MG63 (cell line): Measurements from ENCODE around the gene IPO7. TPM values are rescaled to one million over a fixed set of nuclear protein-coding genes. Genes with fewer than 3 reads are reported as not detected.

ENCODE experiments used
- DNase-seq: peaks from one replicate; pipeline ENCODE4 v3.0.0-alpha.2; 2020
- H3K27me3 ChIP-seq: fragments of 250-450 bp; sonication (Bioruptor Pico); 2 replicates; pipeline ENCODE4 v1.5.1; 2020; ENCODE audit warnings: mild to moderate bottlenecking, moderate library complexity
- H3K36me3 ChIP-seq: fragments of 250-450 bp; sonication (Bioruptor Pico); 2 replicates; pipeline ENCODE4 v1.5.1; 2020; ENCODE audit warnings: mild to moderate bottlenecking, moderate library complexity
- H3K4me3 ChIP-seq: fragments of 250-450 bp; sonication (Bioruptor Pico); 2 replicates; pipeline ENCODE4 v1.5.1; 2020; ENCODE audit warnings: mild to moderate bottlenecking, moderate library complexity
- H3K9me3 ChIP-seq: fragments of 250-450 bp; sonication (Bioruptor Pico); 2 replicates; pipeline ENCODE4 v1.5.1; 2020; ENCODE audit warnings: mild to moderate bottlenecking, moderate library complexity
- total RNA-seq: library from RNA; depleted of rRNA; stranded (reverse); fragments of >200 nt; shearing (Covaris generic); gene quantifications from 2 replicates; pipeline ENCODE4 v1.2.3, GENCODE V29; 2014; ENCODE audit warnings: low replicate concordance; rRNA removed

The IPO7 gene
- total RNA-seq, 1 experiment from 2014 or later = 115 TPM

DNA sequence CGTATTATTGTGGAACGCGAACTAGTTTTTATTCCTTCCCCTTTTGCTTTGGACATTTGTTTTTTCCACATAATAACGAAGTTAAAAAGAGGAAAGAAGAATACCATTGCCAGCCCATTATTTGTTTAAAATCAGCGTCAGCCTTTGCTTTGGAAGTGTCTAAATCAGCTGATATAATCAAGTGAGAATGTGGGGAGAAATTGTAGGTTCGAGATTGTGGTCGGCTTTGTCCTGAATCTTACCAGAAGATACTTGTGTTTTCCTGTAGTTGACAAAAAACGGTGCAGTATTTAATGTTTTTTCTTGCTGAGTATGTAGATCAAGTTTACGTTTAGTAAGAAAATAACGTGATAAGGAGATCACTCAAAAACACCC, 77.3 kb downstream of the IPO7 start:
- Histone ChIP-seq H3K27me3 (no peaks in the 10 kb centered on the region), H3K9me3 (no peaks in the 10 kb centered on the region), H3K4me3 (peak overlapping the region; percentile 63), H3K36me3 (peaks cover 8% of the 10 kb centered on the region)
- no peak for DNase-seq

DNA sequence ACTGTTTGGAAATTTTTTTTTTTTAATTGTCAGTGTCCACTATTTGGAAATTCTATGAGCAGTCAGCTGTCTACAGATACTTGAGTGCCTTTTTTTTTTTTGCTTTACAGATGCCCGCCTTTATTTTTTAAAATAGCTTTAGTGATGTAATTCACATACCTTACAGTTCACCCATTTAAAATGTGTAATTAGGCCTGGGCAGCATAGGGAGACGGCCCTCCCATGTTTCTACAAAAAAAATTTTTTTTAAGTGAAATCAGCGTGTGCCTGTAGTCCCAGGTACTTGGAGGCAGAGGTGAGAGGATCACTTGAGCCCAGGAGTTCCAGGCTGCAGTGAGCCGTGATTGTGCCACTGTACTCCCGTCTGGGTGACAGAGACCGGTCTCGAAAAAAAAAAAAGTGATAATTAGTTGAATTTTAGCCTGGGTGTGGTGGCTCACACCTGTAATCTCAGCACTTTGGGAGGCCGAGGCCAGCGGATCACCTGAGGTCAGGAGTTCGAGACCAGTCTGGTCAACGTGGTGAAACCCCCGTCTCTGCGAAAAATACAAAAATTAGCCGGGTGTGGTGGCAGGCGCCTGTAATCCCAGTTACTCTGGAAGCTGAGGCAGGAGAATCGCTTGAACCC, 77.8 kb downstream of the IPO7 start:
- Histone ChIP-seq H3K4me3 (peak overlapping the region; percentile 63), H3K27me3 (no peaks in the 10 kb centered on the region), H3K36me3 (peaks cover 8% of the 10 kb centered on the region), H3K9me3 (no peaks in the 10 kb centered on the region)
- DNase-seq = no peak

DNA sequence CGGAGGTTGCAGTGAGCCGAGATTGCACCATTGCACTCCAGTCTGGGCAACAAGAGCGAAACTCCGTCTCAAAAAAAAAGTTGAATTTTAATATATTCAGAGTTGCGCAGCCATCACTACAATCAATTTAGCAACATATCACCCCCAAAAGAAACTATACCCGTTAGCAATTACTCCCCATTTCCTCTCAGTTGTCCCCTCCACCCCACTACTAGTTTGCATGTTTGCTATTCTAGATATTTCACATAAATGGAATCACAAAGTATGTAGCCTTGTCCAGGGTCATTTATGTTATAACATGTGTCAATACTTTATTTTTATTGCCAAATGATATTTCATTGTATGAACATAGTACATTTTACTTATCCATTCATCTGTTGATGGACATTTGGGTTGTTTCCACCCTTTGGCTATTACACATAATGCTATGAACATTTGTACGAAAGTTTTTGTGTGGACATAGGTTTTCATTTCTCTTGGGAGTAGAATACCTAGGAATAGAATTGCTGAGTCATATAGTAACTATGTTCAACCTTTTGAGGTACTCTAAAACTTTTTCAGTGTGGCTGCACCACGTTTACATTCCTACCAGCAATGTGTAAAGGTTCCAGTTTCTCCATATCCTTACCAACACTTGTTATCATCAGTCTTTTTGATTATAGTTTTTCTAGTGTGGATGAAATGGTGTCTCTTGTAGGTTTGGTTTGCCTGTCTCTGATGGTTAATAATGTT, 78.5 kb downstream of the IPO7 start:
- no peak for DNase-seq
- H3K27me3 ChIP-seq = no peaks in the 10 kb centered on the region

DNA sequence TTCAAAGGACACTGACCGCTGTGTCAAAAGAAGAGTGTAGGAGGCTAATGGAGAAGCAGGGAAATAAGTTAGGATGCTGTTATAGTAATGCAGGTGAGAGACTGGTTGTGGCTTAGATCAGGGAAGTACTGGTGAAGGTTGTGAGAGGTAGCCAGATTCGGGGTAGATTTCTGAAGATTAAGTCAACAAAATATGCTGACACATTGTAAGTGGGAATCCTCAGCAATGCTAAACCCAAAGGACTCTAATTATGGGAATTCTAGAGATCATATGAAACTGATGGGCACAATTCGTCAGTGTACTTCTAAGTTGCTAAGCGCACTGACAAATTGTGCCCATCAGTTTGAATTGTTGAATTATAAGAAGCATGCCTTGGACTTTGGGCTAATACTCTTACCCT, 86.3 kb downstream of the IPO7 start:
- Histone ChIP-seq H3K36me3 (peaks cover 20% of the 10 kb centered on the region), H3K27me3 (no peaks in the 10 kb centered on the region), H3K4me3 (no peak overlapping the region), H3K9me3 (no peaks in the 10 kb centered on the region)
- no peak for DNase-seq

More for the DNA sequence above, 78.5 kb downstream of the IPO7 start:
- peaks cover 8% of the 10 kb centered on the region for H3K36me3 ChIP-seq
- H3K9me3 ChIP-seq = no peaks in the 10 kb centered on the region
- H3K4me3 ChIP-seq = no peak overlapping the region

DNA sequence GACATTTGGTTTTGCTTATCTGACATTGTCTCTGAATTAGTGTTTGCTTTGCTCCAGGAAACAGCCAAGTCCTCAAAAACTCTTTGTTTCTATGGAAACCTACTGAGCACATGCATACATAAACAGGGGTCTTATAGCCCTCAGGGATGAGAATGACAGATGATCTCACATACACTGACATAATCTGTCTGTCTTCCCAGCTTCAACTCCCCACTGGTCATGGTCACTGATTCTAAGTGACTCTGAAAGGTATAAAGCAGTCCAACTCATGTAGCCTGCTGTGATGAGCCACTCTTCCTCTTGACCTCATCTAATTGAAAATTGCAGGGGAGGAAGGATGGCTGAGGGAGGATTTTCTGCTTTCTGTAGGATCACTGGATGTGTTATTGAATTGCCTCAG, 89.0 kb downstream of the IPO7 start:
- H3K27me3 ChIP-seq = no peaks in the 10 kb centered on the region

DNA sequence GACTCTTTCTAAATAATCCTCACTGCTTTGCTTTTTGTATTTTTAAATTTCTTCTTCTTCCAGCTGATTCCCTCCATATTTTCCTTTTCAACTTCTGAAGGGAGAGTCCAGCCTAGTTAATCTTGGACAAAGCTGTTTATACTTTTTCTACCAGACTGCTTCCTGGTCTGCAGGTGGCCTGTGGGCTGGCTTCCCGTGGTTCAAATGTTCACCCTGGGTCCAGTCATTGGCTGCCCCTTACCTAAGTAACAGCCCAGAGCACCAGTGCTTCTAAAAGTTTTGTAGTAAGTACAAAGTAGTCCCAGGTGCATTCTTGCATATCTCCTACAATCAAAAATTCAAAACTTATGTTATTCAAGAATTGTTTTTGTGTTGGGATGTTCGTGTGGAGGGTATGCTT, 95.4 kb downstream of the IPO7 start:
- peaks cover 9% of the 10 kb centered on the region for H3K36me3 ChIP-seq
- no peak overlapping the region for H3K4me3 ChIP-seq
- no peaks in the 10 kb centered on the region for H3K27me3 ChIP-seq
- no peaks in the 10 kb centered on the region for H3K9me3 ChIP-seq
- DNase-seq = no peak

More for the DNA sequence above, 89.0 kb downstream of the IPO7 start:
- Histone ChIP-seq H3K36me3 (peaks cover 20% of the 10 kb centered on the region), H3K9me3 (no peaks in the 10 kb centered on the region), H3K4me3 (no peak overlapping the region)
- no peak for DNase-seq

DNA sequence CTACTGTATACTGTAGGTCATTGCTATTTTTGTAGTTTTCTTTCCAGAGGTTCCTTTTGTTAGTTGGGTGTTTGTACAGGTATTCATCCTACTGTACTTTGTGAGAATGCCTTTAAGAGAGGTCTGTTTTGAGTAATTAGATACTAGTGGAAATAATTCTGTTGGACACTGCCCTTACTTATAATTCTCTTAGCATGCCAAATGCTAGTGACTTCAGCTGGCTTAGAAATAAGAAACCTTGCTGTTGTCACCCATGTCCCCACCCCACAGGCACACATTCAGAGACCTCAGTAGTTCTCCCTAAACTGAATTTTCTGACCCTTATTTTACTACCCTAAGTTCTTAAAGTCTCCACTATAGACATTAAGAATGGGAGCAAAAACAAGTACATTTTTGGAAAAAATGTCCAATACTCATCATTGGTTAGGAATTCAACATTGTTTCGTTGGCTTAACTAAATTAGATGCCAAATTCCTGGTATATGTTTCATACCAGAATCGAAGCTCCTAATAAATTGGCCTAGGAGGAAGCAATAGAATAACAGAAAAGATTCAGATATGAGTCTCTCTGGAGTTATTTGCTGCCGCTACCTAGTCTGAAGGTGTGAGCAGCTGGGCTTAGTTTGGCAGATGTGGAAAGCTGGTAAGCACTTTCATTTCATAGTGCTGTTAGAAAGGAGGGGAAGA, 104.8 kb downstream of the IPO7 start:
- no peak overlapping the region for H3K4me3 ChIP-seq
- peaks cover 26% of the 10 kb centered on the region for H3K36me3 ChIP-seq
- H3K9me3 ChIP-seq = no peaks in the 10 kb centered on the region
- DNase-seq = peak; percentile 37
- H3K27me3 ChIP-seq = no peaks in the 10 kb centered on the region

DNA sequence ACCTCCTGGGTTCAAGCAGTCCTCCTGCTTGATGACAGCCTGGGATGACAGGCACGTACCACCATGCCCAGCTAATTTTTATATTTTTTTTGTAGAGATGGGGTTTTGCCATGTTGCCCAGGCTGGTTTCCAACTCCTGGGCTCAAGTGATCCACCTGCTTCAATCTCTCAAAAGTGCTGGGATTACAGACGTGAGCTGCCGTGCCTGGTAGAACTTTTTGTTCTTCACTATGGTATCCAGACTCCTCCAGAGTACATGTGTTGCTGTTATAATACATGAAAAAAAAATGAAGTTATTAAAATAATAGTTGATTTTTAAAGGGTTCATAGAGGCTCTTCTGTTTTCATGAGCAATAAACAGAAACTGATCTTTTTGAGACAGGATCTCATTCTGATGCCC, 105.9 kb downstream of the IPO7 start:
- Histone ChIP-seq H3K36me3 (peaks cover 34% of the 10 kb centered on the region), H3K27me3 (no peaks in the 10 kb centered on the region), H3K4me3 (no peak overlapping the region), H3K9me3 (no peaks in the 10 kb centered on the region)
- no peak for DNase-seq

DNA sequence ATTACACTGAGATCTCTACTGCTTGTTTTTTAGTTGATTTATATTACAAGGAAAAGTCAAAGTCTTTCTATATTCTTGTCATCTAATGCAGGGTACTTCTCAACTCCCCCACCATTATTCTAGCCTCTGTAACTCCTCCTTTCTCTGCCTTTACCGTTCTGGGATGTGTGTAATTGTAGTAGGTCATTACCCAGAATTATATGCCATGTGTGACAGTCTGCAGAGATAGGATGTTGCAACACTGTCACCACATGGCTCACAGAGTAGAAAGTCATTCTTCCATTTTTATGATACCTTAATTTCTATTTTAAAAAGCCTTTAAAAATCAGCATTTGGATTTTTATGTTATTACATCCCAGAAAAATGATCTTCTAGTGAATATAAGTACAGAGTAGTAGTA, 109.0 kb downstream of the IPO7 start:
- Histone ChIP-seq H3K4me3 (no peak overlapping the region), H3K9me3 (no peaks in the 10 kb centered on the region), H3K27me3 (no peaks in the 10 kb centered on the region), H3K36me3 (peaks cover 25% of the 10 kb centered on the region)
- DNase-seq = no peak

DNA sequence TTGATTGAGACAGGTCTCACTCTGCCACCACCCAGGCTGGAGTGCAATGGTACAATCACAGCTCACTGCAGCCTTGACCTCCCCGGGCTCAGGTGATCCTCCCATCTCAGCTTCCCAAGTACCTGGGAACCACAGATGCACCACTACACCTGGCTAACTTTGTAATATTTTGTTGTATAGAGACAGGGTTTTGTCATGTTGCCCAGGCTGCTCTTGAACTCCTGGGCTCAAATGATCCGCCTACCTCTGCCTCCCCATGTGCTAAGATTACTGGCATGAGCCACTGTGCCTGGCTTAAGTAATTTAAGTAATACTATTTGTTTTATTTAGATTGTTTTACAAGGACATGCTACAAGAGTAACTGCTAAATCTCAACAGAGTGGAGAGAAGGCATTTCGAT, 109.9 kb downstream of the IPO7 start:
- Histone ChIP-seq H3K27me3 (no peaks in the 10 kb centered on the region), H3K4me3 (no peak overlapping the region), H3K36me3 (peaks cover 25% of the 10 kb centered on the region), H3K9me3 (no peaks in the 10 kb centered on the region)
- DNase-seq = no peak

DNA sequence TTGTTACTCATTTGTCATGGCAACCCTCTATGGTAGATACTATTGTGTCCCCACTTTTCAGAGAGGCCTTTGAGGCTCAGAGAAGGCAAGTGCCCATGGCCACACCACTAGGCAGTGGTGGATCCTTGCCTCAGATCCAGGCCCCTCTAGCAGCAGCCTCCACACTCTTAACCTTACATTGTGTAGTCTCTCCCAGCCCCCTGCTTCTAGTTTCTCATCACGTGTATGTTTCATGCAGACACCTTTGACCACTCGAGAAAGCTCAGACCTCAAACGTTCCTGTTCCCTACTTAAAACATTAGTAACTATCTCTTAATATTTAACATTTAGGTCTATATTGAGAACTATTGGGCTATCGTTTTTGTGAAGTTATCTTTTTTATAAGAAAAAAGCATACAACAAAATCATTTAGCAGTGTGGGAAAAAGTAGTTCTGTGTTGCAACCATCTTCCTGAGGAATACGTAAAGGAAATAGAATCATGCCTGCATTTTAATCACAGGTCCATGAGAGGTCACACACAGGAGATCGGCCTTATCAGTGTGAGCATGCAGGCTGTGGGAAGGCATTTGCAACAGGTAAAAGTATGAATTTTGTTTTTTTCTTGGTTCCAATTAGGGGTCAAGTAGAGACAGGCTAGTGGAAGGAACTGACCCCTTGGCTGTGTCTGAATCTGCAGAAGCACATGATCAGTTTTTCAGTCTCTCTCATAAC, 111.5 kb downstream of the IPO7 start:
- H3K9me3 ChIP-seq = no peaks in the 10 kb centered on the region
- peaks cover 25% of the 10 kb centered on the region for H3K36me3 ChIP-seq
- DNase-seq = no peak
- no peaks in the 10 kb centered on the region for H3K27me3 ChIP-seq
- H3K4me3 ChIP-seq = no peak overlapping the region

Other genes starting within 250 kb of the IPO7 start
- gene DENND5A, start 119.3 kb upstream of the IPO7 start, total RNA-seq = 58.5 and 58.7 TPM in 2 replicates
- 44.5 and 54.9 TPM in 2 replicates for gene TMEM41B, start 70.1 kb upstream of the IPO7 start, total RNA-seq
- 11.4 and 22.9 TPM in 2 replicates for gene ZNF143, start 76.4 kb downstream of the IPO7 start, total RNA-seq
- gene WEE1, start 189.0 kb downstream of the IPO7 start, total RNA-seq = 34.8 and 35.6 TPM in 2 replicates